ENCODE results near the gene IL1RAPL1.

- TF ChIP-seq TAF1 (IDR thresholded peaks at IDR 0.05; ENCODE audit: borderline replicate concordance, insufficient read depth, low read length) (no peak), POLR2AphosphoS5 (IDR thresholded peaks at IDR 0.05; ENCODE audit: low read depth, low read length) (no peak)
- TF ChIP-seq, protein P1, sequence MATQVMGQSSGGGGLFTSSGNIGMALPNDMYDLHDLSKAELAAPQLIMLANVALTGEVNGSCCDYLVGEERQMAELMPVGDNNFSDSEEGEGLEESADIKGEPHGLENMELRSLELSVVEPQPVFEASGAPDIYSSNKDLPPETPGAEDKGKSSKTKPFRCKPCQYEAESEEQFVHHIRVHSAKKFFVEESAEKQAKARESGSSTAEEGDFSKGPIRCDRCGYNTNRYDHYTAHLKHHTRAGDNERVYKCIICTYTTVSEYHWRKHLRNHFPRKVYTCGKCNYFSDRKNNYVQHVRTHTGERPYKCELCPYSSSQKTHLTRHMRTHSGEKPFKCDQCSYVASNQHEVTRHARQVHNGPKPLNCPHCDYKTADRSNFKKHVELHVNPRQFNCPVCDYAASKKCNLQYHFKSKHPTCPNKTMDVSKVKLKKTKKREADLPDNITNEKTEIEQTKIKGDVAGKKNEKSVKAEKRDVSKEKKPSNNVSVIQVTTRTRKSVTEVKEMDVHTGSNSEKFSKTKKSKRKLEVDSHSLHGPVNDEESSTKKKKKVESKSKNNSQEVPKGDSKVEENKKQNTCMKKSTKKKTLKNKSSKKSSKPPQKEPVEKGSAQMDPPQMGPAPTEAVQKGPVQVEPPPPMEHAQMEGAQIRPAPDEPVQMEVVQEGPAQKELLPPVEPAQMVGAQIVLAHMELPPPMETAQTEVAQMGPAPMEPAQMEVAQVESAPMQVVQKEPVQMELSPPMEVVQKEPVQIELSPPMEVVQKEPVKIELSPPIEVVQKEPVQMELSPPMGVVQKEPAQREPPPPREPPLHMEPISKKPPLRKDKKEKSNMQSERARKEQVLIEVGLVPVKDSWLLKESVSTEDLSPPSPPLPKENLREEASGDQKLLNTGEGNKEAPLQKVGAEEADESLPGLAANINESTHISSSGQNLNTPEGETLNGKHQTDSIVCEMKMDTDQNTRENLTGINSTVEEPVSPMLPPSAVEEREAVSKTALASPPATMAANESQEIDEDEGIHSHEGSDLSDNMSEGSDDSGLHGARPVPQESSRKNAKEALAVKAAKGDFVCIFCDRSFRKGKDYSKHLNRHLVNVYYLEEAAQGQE (IDR thresholded peaks at IDR 0.05; ENCODE audit: insufficient read depth in 1 of 2, low read depth in 2 of 2, low read length in 2 of 2): no peak
Observed at GRCh38 chrX:29922607-29923006, 1335.4 kb downstream of the IL1RAPL1 start.

Measured in PFSK-1 (cell line).